GM18870 (cell line): ENCODE measurements around the gene AAK1.
"Not testable (repeated sequence)": the region's sequence is repeated elsewhere in the genome, so short reads cannot be mapped to it uniquely, and the experiment has no call there.

Experiments
- ATAC-seq: cut with Tn5 transposase; IDR thresholded peaks from one replicate; pipeline ENCODE4 v1.9.1; 2021; ENCODE audit warnings: moderate library complexity; ENCODE audit not compliant: unreplicated experiment

Gene AAK1

DNA sequence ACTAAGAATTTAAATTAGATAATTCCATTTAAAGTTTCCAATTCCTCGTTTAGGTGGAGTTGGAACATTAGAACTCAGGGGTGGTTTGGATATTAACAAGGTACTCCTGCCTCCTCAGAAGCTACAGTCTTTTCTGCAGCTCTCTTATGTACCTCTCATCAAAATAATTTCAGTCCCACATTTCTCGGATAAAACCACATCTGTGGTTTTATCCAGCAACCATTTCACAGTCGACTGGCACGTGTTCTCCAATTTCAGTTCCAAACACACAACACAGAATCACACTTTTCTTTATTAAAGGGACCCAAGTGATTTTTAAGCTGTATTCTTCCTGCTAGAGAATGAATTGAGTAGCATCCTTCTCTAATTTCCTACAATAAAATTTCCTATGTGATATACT, 183.6 kb downstream of the AAK1 start:
- ATAC-seq, result no peak

DNA sequence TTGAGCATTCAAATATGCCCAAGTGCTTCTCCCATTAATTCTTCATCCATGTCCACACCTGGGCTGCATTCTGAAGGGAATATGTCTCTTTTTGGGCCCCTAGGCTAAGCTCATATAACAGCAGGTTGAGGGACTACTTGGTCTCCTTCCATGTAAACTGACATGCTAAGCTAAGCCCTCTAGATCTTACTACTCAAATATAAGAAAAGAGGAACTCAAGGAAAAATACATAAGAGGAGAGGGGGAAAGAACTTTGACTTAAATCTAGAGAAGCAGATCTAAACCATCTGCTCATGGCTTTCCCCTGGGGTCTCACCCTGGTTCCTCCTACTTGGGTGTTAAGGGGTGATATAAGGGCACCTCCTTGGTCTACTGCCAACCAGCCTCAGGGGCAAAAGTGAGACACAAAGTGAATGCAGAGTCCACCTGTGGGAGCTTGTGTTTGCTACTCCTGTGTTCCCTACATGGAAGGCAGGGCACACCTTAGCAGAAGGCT, 186.5 kb downstream of the AAK1 start:
- no peak for ATAC-seq

DNA sequence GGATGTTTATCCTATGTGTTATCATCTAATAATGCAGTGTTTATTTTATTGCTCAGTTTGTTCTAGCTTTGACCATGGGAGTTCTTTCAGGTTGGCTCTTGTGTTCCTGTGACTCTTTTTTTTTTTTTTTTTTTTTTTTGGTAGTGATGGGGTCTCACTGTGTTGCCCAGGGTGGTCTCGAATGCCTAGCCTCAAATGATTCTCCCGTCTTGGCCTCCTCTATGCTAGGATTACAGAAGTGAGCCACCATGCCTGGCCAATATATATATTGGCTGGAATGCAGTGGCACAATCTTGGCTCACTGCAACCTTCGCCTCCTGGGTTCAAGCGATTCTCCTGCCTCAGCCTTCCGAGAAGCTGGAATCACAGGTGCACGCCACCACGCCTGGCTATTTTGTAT, 187.4 kb downstream of the AAK1 start:
- no peak for ATAC-seq

DNA sequence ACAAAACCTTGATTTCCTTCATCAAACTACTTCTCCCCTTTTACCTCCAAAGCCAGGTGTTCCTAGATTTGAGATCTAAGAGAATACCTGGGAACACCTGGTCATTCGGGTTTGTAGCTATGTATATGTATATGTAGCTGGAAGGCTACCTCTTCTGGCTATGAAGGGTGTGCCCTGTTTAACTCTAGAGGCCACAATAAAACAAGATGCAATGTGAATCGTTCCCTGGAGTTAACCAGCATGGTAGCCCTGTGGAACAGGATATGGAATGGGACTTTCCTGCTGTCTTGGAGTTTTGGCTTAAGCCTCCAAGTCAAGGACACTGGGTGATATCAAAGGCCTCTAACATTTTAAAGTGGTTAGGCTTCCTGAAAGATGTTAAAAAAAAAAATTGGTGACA, 188.6 kb downstream of the AAK1 start:
- ATAC-seq, result no peak

DNA sequence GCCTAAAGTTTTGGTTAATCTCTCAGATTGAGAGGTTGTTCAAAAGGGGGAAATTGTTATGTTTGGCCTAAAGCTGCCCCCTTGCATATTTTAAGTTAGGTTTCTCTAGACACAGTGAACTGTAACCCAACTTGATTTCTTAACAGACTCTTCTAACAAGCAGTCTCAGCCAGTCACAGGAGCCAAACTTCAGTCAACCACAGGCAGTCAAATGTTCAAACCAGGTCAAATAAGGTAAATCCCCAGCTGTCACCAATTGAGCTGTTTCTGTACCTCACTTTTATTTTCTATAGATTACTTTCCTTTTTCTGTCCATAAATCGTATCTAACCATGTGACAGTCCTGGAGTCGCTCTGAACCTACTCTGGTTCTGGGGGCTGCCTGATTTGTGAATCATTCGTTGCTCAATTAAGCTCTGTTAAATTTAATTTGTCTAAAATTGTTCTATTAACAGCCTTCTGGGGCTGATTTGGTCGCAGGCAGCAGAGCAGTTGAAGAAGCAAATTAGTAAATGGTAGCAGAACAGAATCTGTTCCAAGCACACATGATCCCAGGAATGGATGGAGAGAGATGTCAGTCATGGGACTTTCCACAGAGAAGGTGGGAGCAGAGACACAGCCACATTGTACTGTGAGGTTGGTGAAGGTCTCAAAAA, 189.9 kb downstream of the AAK1 start:
- ATAC-seq, result peak; percentile 83

DNA sequence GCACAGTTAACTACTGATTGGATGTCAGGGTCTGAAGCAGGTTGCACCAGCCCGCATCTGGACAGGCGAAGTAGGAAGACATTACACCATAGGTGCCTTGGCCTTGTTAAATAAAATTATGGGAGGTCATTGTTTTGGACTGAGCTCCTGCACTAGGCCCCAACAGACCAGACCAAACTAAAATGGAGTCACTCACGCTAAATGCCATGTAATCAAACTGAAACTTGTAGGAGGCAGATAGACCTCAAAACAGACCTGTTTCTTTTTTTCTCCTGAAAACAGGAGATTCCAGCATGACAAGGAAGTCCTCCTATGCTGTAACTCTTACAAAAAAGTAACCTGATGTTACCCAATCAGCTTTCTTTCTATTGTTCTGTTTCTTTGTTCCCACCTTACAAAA, 190.9 kb downstream of the AAK1 start:
- ATAC-seq, result no peak

DNA sequence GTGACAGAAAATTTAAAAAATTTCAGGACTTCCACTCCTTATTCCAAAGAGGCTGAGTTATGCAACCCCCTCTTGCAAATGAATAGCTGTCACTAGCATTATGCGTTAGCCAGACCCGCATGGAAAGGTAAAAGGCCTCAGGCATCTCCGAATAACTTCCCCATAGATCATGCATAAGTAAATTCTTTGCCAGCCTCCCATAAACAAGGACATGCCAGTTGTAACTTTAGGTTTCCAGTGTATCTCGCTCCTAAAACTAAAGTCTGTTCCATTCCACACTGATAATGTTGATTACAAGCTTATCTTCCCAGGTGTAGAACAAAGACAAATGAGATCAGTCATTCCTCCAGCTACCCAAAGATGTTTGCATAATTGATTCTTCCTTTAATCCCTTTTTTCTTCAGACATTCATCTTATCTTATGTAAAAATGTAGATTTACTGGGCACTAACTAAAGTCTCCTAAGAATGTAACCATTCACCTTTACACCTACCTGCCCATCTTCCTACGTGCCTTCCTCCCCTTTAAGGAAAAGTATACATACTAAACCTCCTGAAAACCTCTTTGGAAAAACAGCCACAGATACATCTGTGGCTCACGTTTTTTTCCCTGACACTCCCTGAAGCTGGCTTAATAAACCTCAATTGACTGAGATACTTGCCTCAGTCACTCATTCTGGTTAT, 192.7 kb downstream of the AAK1 start:
- no peak for ATAC-seq

DNA sequence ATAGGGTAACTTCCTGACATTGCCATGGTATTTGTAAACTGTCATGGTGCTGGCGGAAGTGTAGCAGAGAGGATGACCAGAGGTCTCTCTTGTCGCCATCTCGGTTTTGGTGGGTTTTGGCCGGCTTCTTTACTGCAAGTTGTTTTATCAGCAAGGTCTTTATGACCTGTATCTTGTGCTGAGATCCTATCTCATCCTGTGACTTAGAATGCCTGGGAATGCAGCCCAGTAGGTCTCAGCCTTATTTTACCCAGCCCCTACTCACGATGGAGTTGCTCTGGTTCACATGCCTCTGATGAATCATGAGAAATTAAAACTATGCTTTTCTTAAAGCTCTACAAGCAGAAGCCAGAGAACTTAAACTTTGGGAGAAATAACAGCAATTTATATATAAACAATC, 193.6 kb downstream of the AAK1 start:
- no peak for ATAC-seq

DNA sequence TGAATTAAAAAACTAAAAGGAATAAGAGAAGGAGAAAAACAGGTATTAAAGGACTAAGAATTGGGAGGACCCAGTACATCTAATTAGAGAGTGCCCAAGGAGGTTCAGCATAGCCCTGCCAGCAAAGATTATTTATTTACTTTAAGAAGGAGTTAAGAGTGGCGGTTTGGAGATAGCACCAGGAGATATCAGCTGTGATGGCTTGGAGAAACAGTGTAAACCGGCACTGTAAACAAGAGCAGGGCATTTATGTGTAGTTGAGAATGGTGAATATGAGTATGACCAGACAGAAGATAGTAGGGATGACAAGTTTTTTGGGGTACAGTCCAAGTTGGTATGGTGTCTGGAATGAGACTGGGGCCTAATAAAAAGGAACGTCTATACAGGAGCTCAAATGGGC, 199.9 kb downstream of the AAK1 start:
- ATAC-seq, result not testable (repeated sequence)

DNA sequence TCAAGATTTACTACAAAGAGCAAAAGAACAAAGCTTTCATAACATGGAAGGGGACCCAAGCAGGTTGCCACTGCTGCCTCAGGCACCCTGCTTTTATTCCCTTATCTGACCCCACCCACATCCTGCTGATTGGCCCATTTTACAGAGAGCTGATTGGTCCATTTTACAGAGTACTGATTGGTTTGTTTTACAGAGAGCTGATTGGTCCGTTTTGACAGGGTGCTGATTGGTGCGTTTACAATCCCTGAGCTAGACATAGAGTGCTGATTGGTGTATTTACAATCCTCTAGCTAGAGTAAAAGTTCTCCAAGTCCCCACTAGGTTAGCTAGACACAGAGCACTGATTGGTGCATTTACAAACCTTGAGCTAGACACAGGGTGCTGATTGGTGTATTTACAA, 204.0 kb downstream of the AAK1 start:
- ATAC-seq, result not testable (repeated sequence)

DNA sequence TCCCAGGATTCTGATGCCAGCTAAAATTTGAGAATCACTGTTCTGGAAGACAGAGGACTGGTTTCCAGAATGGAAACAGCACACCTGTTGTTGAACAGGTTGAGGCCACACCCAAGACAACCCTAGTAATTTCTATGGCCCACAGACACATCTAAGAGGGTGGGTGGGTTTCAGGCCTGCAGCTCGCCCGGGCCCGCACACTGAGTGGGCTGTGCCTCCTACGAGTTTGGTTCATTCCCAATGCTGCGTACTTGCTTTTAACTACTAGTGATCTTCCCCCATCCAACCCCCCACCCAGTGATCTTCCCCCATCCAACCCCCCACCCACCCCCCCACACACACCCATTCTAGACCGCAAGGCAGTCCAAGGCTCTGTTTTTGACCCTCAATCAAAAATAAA, 205.0 kb downstream of the AAK1 start:
- ATAC-seq, result no peak

DNA sequence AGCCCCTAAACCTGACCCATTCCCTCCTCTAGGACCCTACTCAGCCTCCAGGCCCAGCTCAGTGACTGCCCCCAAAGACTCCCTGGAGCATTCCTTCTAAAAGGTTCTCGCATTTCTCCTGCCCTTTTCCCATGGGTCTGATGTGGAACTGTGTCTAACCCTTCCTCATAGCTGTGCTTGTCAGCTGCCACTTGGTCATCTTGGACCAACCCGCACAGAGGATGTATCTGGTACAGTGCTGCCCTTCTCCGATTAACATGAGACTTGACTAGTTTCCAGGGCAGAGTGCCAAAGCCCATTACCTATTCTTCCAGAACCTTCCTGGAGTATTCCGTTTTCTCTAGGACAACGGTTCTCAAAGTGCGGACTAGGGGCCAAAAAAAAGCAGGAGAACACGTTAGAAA, 205.8 kb downstream of the AAK1 start:
- ATAC-seq, result no peak

DNA sequence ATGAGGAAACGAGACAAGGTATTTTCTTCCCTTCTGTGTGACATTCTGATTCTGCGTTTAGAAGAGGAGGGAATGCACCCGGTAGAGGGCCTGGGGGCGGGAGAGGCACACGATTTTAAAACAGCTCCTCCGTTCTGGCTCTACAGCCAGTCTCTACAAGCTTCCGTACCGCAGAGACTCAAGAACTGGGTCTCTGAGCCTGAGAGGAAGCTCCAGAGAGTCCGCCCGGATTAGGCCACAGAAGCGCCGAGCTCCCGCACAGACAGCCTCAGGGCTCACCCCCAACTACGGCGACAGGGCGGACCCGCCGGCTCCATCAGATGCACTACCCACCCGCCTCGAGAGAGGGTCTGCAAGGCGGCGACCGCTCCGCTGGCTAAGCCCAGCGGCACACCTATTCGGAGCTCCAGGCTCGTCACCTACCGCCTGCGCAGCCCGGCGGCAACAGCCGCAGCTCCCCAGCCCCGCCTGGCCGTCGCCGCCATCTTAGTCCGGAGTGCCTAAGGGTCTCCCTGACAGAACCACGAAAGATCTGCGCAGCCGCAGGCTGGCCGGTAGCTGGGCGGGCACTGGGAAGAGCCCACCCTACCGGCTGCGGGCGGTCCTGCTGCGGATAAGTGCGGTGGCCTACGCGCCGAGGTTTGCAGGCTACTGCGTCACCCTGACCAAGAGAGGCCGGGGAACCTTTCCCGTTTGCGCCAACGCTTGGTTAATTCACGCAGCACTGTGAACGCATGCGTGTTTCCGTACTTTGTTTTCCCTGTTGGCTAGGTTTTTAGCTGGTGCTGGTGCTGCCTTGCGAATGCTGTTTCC, 206.4 kb downstream of the AAK1 start, which contains the start of gene NFU1:
Gene NFU1 (minus strand): TSS at position 498 of the 813 bp plus-strand sequence. CDS start 13 bp downstream, at position 485.
- ATAC-seq, result peak; percentile 89

DNA sequence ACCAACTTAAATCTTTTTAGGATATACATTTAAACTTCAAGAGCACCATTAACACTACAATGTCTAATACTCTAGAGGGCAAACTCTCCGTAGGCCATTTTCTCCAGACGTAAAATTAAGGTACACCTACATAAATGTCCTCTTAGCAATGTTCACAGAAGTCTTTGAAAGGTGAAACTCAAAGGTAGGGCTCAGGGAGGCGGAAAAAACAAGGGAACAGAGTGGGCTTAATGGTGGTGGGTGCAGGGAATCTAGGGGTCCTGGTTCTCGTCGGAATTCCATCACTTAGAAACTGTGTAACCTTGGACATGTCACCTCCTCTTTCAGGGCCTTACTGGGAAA, 207.0 kb downstream of the AAK1 start:
- peak; percentile 3 for ATAC-seq

DNA sequence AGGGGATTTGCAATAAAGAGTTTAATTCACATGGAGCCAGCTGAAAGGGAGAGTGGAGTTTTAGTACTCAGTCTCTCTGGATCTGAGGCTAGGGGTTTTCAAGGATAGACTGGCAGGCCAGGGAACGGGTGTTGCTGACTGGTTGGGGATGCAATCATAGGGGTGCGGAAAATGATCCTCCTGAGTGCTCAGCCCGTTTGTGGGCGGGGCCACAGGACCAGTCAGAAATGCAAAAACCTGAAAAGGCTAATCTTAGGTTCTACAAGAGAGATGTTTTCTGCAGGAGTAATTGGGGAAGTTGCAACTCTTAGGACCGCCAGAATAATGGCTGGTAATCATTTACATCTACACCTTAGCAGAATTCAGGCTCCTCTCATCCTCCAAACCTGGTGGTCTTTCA, 208.8 kb downstream of the AAK1 start:
- no peak for ATAC-seq

DNA sequence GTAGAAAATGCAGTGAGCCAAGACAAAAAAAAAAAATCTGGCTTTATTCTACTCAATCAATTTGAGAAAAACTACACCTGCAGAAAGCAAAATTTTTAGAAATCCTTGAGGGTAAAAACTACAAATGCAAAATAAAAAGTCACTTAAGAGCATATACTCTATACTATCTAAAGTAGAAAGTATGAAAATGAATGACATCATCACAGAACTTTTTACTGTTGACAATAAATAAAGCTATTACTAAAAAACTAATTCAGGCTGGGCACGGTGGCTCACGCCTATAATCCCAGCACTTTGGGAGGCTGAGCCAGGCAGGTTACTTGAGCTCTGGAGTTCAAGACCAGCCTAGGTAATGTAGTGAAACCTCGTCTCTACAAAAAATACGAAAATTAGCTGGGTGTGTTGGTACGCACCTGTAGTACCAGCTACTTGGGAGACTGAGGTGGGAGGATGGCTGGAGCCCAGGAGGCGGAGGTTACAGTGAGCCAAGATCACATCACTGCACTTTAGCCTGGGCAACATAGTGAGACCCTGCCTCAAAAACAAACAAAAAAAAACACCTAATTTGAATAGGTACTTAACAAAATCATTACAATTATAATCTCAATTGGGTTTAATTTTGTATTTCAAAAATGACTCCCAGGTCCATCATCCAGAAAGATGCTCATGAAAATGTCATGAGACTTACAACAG, 213.9 kb downstream of the AAK1 start:
- ATAC-seq, result no peak

DNA sequence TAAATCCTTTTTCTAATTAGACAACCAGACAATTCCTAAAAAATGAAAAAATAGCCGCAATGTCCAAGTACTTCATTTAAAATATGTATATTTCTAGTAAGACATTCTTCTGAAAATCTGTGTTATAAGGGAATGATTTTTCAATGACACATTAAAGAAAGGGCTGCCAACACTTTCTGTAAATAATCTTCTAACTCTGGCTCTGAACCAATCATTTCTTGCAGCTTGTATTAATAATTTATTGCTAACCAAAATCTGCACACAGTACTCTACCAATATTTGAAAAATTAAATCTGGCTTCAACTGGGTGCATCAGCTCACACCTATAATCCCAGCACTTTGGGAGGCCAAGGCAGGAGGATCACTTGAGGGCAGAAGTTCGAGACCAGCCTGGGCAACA, 214.6 kb downstream of the AAK1 start:
- ATAC-seq, result no peak

DNA sequence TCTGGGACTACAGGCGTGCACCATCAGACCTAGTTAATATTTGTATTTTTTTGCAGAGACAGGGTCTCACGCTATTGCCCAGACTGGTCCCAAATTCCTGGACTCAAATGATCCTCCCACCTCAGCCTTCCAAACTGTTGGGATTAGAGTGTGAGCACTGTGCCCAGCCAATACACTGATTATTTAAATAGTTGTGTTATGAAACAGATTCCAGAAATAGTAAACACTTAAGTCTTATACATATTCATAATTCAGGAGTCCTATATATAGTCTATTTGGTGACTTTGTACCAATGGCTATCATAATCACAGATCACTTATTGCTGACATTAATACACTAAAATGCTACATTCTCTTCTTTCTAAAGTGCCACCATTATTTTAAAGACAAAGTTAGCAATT, 219.1 kb downstream of the AAK1 start:
- no peak for ATAC-seq

DNA sequence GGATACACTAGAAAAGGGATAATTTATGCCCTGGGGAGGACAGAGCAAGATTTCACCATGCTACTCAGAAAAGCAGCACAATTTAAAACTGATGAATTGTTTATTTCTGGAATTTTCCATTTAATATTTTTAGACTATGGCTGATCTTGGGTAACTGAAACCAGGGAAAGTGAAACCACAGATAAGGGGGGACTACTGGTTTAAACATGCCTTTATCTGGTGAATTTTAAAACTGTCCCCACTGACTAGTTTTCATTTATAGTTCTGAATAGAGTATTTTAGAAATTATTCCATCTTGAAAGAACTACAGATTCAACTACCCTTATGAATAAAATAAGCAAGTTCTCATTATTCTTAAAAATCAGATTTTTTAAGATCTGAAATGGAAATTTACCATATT, 221.3 kb downstream of the AAK1 start:
- no peak for ATAC-seq

DNA sequence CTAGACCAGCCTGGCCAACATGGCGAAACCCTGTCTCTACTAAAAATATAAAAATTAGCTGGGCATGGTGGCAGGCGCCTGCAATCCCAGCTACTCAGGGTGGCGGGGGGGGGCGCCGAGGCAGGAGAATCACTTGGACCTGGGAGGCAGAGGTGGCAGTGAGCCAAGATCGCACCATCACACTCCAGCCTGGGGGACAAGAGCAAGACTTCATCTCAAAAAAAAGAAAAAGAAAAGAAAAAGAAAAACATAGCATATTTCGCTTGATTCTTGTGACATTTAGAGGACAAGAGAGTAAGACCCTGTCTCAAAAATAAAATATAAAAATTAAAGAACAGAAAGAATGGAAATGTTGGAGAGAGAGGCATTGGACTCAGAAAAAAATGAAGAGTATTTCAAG, 224.4 kb downstream of the AAK1 start:
- ATAC-seq, result not testable (repeated sequence)

DNA sequence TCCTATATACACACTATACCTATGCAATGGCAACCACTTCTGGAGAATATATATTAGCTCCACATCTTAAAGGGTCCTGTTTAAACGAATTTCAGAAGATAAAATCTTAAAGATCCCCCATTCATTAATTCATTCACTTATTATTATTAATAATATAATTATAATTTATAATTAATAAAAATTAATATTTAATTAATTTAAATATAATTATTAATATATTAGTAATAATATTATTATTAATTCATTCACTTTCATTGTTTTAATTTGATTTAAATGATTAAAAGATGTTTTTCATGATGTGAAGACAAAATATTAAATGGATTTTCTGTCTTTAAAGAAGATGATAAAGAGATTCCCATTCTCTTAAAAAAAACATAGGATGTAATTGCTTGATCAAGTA, 227.4 kb downstream of the AAK1 start:
- ATAC-seq, result no peak
